Cardiac fibroblast (primary cell): ENCODE measurements around the gene SLC33A1.

ENCODE experiments used
- DNase-seq, 2 donors: peaks; one replicate each; pipeline versions ENCODE4 v3.0.0 to v3.0.0-alpha.2; 2010; ENCODE audit warnings: low read depth in 2 of 2
- H3K4me3 ChIP-seq, 2 donors: replicated peaks in 1 of 2; 1 replicate in 1 of 2; 2 replicates in 1 of 2; pipeline ENCODE4 v1.5.1; 2011; ENCODE audit warnings: low read depth in 2 of 2, low read length in 2 of 2, mild to moderate bottlenecking in 2 of 2, moderate library complexity in 1 of 2
- TF ChIP-seq, protein P1 (sequence below): IDR thresholded peaks from one replicate; pipeline ENCODE4 v1.5.1; 2011; ENCODE audit warnings: low read depth, mild to moderate bottlenecking, low read length, inconsistent platforms

SLC33A1 gene

GRCh38 chr3:155771126-155771525 lies 83.1 kb downstream of the SLC33A1 start:
- TF ChIP-seq, protein P1, sequence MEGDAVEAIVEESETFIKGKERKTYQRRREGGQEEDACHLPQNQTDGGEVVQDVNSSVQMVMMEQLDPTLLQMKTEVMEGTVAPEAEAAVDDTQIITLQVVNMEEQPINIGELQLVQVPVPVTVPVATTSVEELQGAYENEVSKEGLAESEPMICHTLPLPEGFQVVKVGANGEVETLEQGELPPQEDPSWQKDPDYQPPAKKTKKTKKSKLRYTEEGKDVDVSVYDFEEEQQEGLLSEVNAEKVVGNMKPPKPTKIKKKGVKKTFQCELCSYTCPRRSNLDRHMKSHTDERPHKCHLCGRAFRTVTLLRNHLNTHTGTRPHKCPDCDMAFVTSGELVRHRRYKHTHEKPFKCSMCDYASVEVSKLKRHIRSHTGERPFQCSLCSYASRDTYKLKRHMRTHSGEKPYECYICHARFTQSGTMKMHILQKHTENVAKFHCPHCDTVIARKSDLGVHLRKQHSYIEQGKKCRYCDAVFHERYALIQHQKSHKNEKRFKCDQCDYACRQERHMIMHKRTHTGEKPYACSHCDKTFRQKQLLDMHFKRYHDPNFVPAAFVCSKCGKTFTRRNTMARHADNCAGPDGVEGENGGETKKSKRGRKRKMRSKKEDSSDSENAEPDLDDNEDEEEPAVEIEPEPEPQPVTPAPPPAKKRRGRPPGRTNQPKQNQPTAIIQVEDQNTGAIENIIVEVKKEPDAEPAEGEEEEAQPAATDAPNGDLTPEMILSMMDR, result no peak
- DNase-seq, result peak in 1 of 2 donors; percentile 16
- no peak overlapping the region for H3K4me3 ChIP-seq
